MM.1S (cell line): ENCODE data around the gene XPNPEP2.

Source experiments
- EZH2 ChIP-seq: fragments of 300-600 bp; sonication (generic); optimal IDR thresholded peaks from 2 replicates; pipeline ENCODE3; 2017; ENCODE audit warnings: low read depth, mild to moderate bottlenecking, antibody characterized with exemption, low read length, mixed read lengths
- EZH2phosphoT487 ChIP-seq: fragments of 300-600 bp; sonication (generic); IDR thresholded peaks from 2 replicates; pipeline ENCODE4 v1.6.1; 2018; ENCODE audit warnings: antibody characterized with exemption, low read length
- TF ChIP-seq, protein P1 (sequence below): fragments of 300-600 bp; sonication (generic); IDR thresholded peaks from 2 replicates; pipeline ENCODE4 v1.5.1; 2016; ENCODE audit warnings: antibody characterized with exemption, low read length, mixed read lengths

DNA sequence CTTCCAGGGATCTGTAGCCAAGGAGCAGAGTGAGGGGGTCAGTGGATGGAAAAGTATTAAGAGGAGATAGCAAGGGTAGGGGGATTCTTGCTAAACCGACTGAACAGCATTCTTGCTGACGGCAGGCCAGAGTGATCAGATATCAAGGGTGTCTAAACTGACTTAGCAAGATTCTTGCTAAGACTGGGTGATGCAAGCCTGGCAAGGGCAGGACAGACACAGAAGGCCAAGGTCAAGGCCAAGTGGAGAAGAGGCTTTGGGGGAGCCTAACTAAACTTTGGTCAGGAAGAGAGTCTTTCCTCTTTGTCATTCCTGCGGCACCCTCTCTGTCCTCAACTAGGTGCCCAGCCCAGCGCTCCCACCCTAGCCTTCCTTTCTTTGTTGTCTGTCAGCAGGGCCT is 799 bp downstream of the XPNPEP2 start:
- TF ChIP-seq EZH2 = no peak
- TF ChIP-seq, protein P1, sequence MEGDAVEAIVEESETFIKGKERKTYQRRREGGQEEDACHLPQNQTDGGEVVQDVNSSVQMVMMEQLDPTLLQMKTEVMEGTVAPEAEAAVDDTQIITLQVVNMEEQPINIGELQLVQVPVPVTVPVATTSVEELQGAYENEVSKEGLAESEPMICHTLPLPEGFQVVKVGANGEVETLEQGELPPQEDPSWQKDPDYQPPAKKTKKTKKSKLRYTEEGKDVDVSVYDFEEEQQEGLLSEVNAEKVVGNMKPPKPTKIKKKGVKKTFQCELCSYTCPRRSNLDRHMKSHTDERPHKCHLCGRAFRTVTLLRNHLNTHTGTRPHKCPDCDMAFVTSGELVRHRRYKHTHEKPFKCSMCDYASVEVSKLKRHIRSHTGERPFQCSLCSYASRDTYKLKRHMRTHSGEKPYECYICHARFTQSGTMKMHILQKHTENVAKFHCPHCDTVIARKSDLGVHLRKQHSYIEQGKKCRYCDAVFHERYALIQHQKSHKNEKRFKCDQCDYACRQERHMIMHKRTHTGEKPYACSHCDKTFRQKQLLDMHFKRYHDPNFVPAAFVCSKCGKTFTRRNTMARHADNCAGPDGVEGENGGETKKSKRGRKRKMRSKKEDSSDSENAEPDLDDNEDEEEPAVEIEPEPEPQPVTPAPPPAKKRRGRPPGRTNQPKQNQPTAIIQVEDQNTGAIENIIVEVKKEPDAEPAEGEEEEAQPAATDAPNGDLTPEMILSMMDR = no peak
- TF ChIP-seq EZH2phosphoT487 = no peak
